HepG2 (cell line): ENCODE results near the gene CEACAM16. TPM values are rescaled to one million over a fixed set of nuclear protein-coding genes. Genes with fewer than 3 reads are reported as not detected.

Source experiments
- ATAC-seq: fragments of 200-7000 bp; cut with Tn5 transposase; 3 replicates; pipeline ENCODE4 v1.9.1; 2020; ENCODE audit warnings: mild to moderate bottlenecking, moderate library complexity
- BruUV-seq: library from RNA; stranded (reverse); fragments of 400-500 nt; replicated peaks from 2 replicates; lab custom pipeline; 2021; lab: Mats Ljungman, UMichigan
- CTCF ChIA-PET: fragments of 300-600 bp; formaldehyde crosslinking; extraction: SDS; loops from one replicate; lab custom pipeline; 2021; ENCODE audit warnings: low total read pairs, inconsistent platforms, low intra/inter-chr PET ratio; lab: Yijun Ruan, JAX
- POLR2A ChIA-PET: fragments of 350-600 bp; sonication (Branson Sonifier 250); formaldehyde crosslinking; loops from one replicate; lab custom pipeline; 2020; ENCODE audit warnings: antibody characterized with exemption, inconsistent platforms; lab: Yijun Ruan, JAX
- DNase-seq: peaks from one replicate; pipeline ENCODE4 v3.0.0-alpha.2; 2015; ENCODE audit warnings: low spot score
- FAIRE-seq: peaks from 3 replicates; lab custom pipeline; 2011; peaks lifted over from hg19 to GRCh38; lab: Jason Lieb, UNC
- H2AFZ ChIP-seq: one replicate; pipeline ENCODE4 v1.6.1; 2011; ENCODE audit warnings: low read length, inconsistent platforms
- H3K27ac ChIP-seq: fragments of 300-600 bp; 3 replicates; pipeline ENCODE4 v1.8.0; 2011; ENCODE audit warnings: mixed run types, mild to moderate bottlenecking, mixed read lengths, low read length, inconsistent platforms; ENCODE audit not compliant: insufficient read depth; ENCODE audit errors: extremely low read length
- H3K27me3 ChIP-seq, 2 experiments: fragments of 200-600 bp in 1 of 2; 2 replicates in 1 of 2; 3 replicates in 1 of 2; pipeline versions ENCODE4 v1.6.0 to v1.8.0; 2011; ENCODE audit warnings: low read length in 2 of 2, mild to moderate bottlenecking in 2 of 2, moderate library complexity in 2 of 2, inconsistent platforms in 1 of 2; ENCODE audit not compliant: insufficient read depth in 2 of 2, control insufficient read depth in 1 of 2
- H3K36me3 ChIP-seq, 2 experiments: fragments of 200-600 bp in 1 of 2; replicated peaks in 1 of 2; 2 replicates in 1 of 2; 3 replicates in 1 of 2; pipeline versions ENCODE4 v1.5.1 to v1.8.0; 2011; ENCODE audit warnings: low read length in 2 of 2, inconsistent platforms in 1 of 2; ENCODE audit not compliant: insufficient read depth in 2 of 2, control insufficient read depth in 1 of 2
- H3K4me1 ChIP-seq: 2 replicates; pipeline ENCODE4 v1.5.1; 2012; ENCODE audit warnings: low read length, inconsistent platforms; ENCODE audit not compliant: insufficient read depth
- H3K4me2 ChIP-seq: 2 replicates; pipeline ENCODE4 v1.6.0; 2011; ENCODE audit warnings: low read depth, low read length, inconsistent platforms
- H3K4me3 ChIP-seq, 3 experiments: fragments of 200-600 bp in 1 of 3; sonication (generic), shearing (Covaris generic) in 1 of 3; replicated peaks in 1 of 3; 2 replicates each; pipeline ENCODE4 v1.5.1; 2011 to 2016; ENCODE audit warnings: low read length in 3 of 3, inconsistent platforms in 2 of 3, low read depth in 2 of 3, mild to moderate bottlenecking in 2 of 3, control low read depth in 1 of 3, mixed read lengths in 1 of 3; ENCODE audit not compliant: insufficient read depth in 1 of 3
- H3K79me2 ChIP-seq: one replicate; pipeline ENCODE4 v1.6.1; 2011; ENCODE audit warnings: low read length, inconsistent platforms; ENCODE audit not compliant: insufficient read depth
- H3K9ac ChIP-seq: 2 replicates; pipeline ENCODE4 v1.6.0; 2011; ENCODE audit warnings: mild to moderate bottlenecking, low read depth, low read length, inconsistent platforms; ENCODE audit not compliant: insufficient read depth
- H3K9me3 ChIP-seq: 2 replicates; pipeline ENCODE4 v1.5.1; 2012; ENCODE audit warnings: mild to moderate bottlenecking, low read length
- H4K20me1 ChIP-seq: 2 replicates; pipeline ENCODE4 v1.6.0; 2011; ENCODE audit warnings: inconsistent platforms, mild to moderate bottlenecking, low read length, moderate library complexity; ENCODE audit not compliant: insufficient read depth
- CEBPB ChIP-seq: IDR thresholded peaks from 2 replicates; pipeline ENCODE4 v1.6.1; 2011; ENCODE audit warnings: low read depth, low read length, improper control_type of control experiment, borderline replicate concordance
- FOXP1 ChIP-seq, 2 experiments: fragments of 450-650 bp in 1 of 2; IDR thresholded peaks; 2 replicates each; pipeline ENCODE4 v1.6.1; 2017 to 2018; ENCODE audit warnings: antibody characterized with exemption in 1 of 2
- MBD4 ChIP-seq: IDR thresholded peaks from 2 replicates; pipeline ENCODE4 v1.6.1; 2012; ENCODE audit warnings: low read length, inconsistent platforms, borderline replicate concordance
- PBX2 ChIP-seq: IDR thresholded peaks from 2 replicates; pipeline ENCODE4 v1.6.1; 2016; ENCODE audit warnings: control low read depth
- PHB2 ChIP-seq: fragments of 450-650 bp; IDR thresholded peaks from 2 replicates; pipeline ENCODE4 v1.6.1; 2018; ENCODE audit not compliant: partially characterized antibody
- ZNF333 ChIP-seq: sonication (generic); formaldehyde crosslinking; IDR thresholded peaks from 2 replicates; pipeline ENCODE4 v1.4.0; 2020; ENCODE audit warnings: mild to moderate bottlenecking, missing genetic modification reagents, borderline replicate concordance
- ZNF451 ChIP-seq: sonication (generic); formaldehyde crosslinking; IDR thresholded peaks from 2 replicates; pipeline ENCODE4 v1.5.0; 2020; ENCODE audit warnings: mild to moderate bottlenecking, missing genetic modification reagents
- ZNF501 ChIP-seq: sonication (generic); formaldehyde crosslinking; IDR thresholded peaks from 2 replicates; pipeline ENCODE4 v1.5.1; 2020; ENCODE audit warnings: mild to moderate bottlenecking, moderate library complexity, missing genetic modification reagents
- ZNF629 ChIP-seq: sonication (generic); formaldehyde crosslinking; conservative IDR thresholded peaks from 2 replicates; pipeline ENCODE4 v1.5.0; 2020; ENCODE audit warnings: missing genetic modification reagents
- ZNF709 ChIP-seq: sonication (generic); formaldehyde crosslinking; IDR thresholded peaks from 2 replicates; pipeline ENCODE4 v1.5.0; 2020; ENCODE audit warnings: mild to moderate bottlenecking, missing genetic modification reagents
- ZNF768 ChIP-seq: sonication (generic); formaldehyde crosslinking; IDR thresholded peaks from 2 replicates; pipeline ENCODE4 v1.4.0; 2020; ENCODE audit warnings: missing genetic modification reagents
- ZSCAN21 ChIP-seq: sonication (generic); formaldehyde crosslinking; IDR thresholded peaks from 2 replicates; pipeline ENCODE4 v1.8.0; 2022; ENCODE audit warnings: mild to moderate bottlenecking, missing genetic modification reagents, moderate library complexity, borderline replicate concordance
- WGBS: methylation state at CpG from one replicate; pipeline ENCODE4 v1.1.6; 2017; ENCODE audit warnings: low lambda C conversion rate; 5-methylcytosine and 5-hydroxymethylcytosine counted together
- in situ Hi-C: cut with HindIII; loops from 2 replicates; pipeline ENCODE4 v1.10.0; 2017; ENCODE audit warnings: low pct_unique_long_range_greater_than_20kb; ENCODE audit not compliant: extremely low pct_ligation_motif_present
- intact Hi-C: fragments of 100-400 bp; cut with micrococcal nuclease; formaldehyde crosslinking; loops from one replicate; pipeline ENCODE4 v1.10.0; 2022; ENCODE audit not compliant: unreplicated experiment
- polyA plus RNA-seq, 8 experiments: library from polyadenylated mRNA; depleted of rRNA in 3 of 8; stranded (reverse) in 7 of 8; unstranded in 1 of 8; fragments of >200 nt; fragmentation: Illumina TruSeq in 4 of 8; extraction: Trizol in 4 of 8; gene quantifications; 2 replicates each; pipeline versions ENCODE4 v1.2.1 to v1.2.3, GENCODE V29; 2011 to 2016; ENCODE audit warnings: low read depth in 4 of 8, missing spikeins in 1 of 8, mixed read lengths in 1 of 8; ENCODE audit not compliant: insufficient read depth in 1 of 8
- total RNA-seq, 5 experiments: library from RNA; depleted of rRNA; stranded (reverse); fragments of >200 nt; fragmentation: Illumina TruSeq; extraction: Trizol; gene quantifications; 2 replicates each; pipeline ENCODE4 v1.2.3, GENCODE V29; 2016; ENCODE audit warnings: low read depth in 1 of 5
- TF ChIP-seq, protein P1 (sequence below): sonication (generic); formaldehyde crosslinking; IDR thresholded peaks from 2 replicates; pipeline ENCODE4 v1.9.0; 2021; ENCODE audit warnings: missing genetic modification reagents, mild to moderate bottlenecking, borderline replicate concordance
- TF ChIP-seq, protein P2 (sequence below): sonication (generic); formaldehyde crosslinking; IDR thresholded peaks from 2 replicates; pipeline ENCODE4 v1.4.0; 2020; ENCODE audit warnings: missing genetic modification reagents
- TF ChIP-seq, protein P3 (sequence below): sonication (generic); formaldehyde crosslinking; IDR thresholded peaks from 2 replicates; pipeline ENCODE4 v1.4.0; 2020; ENCODE audit warnings: missing genetic modification reagents
- TF ChIP-seq, protein P4 (sequence below): sonication (generic); formaldehyde crosslinking; IDR thresholded peaks from 2 replicates; pipeline ENCODE4 v1.5.0; 2020; ENCODE audit warnings: mild to moderate bottlenecking, missing genetic modification reagents

CEACAM16 gene
- total and polyA plus RNA-seq, 2 of the 13 experiments (the other 11 are each of a cell fraction or from before 2014, with no cell fraction given): not detected

DNA sequence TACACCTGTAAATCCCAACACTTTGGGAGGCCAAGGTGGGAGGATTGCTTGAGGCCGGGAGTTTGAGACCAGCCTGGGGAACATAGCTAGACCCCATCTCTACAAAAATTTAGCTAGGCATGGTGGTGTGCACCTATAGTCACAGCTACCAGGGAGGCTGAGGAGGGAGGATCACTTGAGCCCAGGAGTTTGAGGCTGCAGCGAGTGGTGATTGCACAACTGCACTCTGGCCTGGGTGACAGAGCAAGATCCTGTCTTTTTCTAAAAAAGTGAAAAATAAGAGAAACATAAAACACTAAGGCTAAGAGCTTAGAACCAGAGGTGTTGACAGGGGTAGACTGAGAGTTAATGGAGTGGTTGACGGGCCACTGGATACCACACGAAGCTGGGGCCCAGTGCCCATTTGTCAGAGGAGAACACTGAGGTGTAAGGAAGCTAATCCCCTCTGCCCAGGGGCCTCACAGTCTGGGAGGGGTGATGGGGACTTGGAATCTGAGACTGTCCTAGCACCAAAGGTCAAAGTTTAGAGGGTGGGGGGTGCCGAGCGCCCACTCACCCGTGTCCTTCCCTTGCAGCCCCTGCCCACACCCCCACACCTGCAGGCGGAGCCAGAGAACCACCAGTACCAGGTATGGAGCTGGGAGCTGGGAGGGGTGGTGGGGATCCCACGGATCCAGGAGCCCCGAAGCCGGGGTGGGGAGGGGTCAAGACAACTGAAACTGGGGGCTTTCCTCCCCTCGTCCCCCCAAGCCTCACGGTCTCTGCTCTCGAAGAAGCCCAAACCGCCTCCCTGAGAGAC is 16.8 kb upstream of the CEACAM16 start:
- Histone ChIP-seq H2AFZ (no peak overlapping the region), H3K9me3 (no peaks in the 10 kb centered on the region), H3K27ac (no peak overlapping the region), H3K4me1 (peaks cover 19% of the 10 kb centered on the region), H4K20me1 (no peaks in the 10 kb centered on the region), H3K4me3 (no peak overlapping the region), H3K9ac (no peak overlapping the region), H3K36me3 (peaks cover 0 to 1% of the 10 kb centered on the region in 2 experiments; a peak in 1 of 5 replicates), H3K27me3 (no peaks in the 10 kb centered on the region), H3K4me2 (no peak overlapping the region), H3K79me2 (no peaks in the 10 kb centered on the region)
- no peak for TF ChIP-seq PHB2
- TF ChIP-seq PBX2 (CRISPR knock-in tag): no peak
- TF ChIP-seq ZNF709: no peak
- TF ChIP-seq ZNF629 (CRISPR knock-in tag): peak; percentile 82
- no peak for TF ChIP-seq ZNF501 (CRISPR knock-in tag)
- TF ChIP-seq, protein P1, sequence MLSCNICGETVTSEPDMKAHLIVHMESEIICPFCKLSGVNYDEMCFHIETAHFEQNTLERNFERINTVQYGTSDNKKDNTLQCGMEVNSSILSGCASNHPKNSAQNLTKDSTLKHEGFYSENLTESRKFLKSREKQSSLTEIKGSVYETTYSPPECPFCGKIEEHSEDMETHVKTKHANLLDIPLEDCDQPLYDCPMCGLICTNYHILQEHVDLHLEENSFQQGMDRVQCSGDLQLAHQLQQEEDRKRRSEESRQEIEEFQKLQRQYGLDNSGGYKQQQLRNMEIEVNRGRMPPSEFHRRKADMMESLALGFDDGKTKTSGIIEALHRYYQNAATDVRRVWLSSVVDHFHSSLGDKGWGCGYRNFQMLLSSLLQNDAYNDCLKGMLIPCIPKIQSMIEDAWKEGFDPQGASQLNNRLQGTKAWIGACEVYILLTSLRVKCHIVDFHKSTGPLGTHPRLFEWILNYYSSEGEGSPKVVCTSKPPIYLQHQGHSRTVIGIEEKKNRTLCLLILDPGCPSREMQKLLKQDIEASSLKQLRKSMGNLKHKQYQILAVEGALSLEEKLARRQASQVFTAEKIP (CRISPR knock-in tag): no peak
- no peak for TF ChIP-seq ZNF333
- TF ChIP-seq, protein P2, sequence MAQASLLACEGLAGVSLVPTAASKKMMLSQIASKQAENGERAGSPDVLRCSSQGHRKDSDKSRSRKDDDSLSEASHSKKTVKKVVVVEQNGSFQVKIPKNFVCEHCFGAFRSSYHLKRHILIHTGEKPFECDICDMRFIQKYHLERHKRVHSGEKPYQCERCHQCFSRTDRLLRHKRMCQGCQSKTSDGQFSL (CRISPR knock-in tag): 0 out of 2 replicates have a peak, but pooled peaks have one; percentile 34
- TF ChIP-seq, protein P3, sequence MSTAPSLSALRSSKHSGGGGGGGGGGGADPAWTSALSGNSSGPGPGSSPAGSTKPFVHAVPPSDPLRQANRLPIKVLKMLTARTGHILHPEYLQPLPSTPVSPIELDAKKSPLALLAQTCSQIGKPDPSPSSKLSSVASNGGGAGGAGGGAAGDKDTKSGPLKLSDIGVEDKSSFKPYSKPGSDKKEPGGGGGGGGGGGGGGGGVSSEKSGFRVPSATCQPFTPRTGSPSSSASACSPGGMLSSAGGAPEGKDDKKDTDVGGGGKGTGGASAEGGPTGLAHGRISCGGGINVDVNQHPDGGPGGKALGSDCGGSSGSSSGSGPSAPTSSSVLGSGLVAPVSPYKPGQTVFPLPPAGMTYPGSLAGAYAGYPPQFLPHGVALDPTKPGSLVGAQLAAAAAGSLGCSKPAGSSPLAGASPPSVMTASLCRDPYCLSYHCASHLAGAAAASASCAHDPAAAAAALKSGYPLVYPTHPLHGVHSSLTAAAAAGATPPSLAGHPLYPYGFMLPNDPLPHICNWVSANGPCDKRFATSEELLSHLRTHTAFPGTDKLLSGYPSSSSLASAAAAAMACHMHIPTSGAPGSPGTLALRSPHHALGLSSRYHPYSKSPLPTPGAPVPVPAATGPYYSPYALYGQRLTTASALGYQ (CRISPR knock-in tag): no peak
- no peak for TF ChIP-seq FOXP1 (IDR thresholded peaks at IDR 0.05)
- no peak for TF ChIP-seq FOXP1 (CRISPR knock-in tag; IDR thresholded peaks at IDR 0.05)
- TF ChIP-seq ZNF451: no peak
- TF ChIP-seq, protein P4, sequence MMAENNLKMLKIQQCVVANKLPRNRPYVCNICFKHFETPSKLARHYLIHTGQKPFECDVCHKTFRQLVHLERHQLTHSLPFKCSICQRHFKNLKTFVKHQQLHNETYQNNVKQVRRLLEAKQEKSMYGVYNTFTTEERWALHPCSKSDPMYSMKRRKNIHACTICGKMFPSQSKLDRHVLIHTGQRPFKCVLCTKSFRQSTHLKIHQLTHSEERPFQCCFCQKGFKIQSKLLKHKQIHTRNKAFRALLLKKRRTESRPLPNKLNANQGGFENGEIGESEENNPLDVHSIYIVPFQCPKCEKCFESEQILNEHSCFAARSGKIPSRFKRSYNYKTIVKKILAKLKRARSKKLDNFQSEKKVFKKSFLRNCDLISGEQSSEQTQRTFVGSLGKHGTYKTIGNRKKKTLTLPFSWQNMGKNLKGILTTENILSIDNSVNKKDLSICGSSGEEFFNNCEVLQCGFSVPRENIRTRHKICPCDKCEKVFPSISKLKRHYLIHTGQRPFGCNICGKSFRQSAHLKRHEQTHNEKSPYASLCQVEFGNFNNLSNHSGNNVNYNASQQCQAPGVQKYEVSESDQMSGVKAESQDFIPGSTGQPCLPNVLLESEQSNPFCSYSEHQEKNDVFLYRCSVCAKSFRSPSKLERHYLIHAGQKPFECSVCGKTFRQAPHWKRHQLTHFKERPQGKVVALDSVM: peak; percentile 82
- no peak for TF ChIP-seq ZNF768 (CRISPR knock-in tag)
- no peak for TF ChIP-seq MBD4
- no peak for TF ChIP-seq ZSCAN21 (CRISPR knock-in tag)
- peak; percentile 45; the same call in 1 of the 2 replicates for TF ChIP-seq CEBPB
- POLR2A ChIA-PET: no interaction called here
- BruUV-seq: no TSS peak
- DNase-seq (no peak), ATAC-seq (no peak), FAIRE-seq (no peak)
- WGBS: 94% methylated on average over 12 of the region's 15 CpGs
- intact Hi-C loops (no loop called here), in situ Hi-C loops (no loop called here)
- CTCF ChIA-PET: no interaction called here
